IPS-18c (cell line): ENCODE data around the gene SCNN1B.

Experiments
- H3K4me3 ChIP-seq: 2 replicates; pipeline ENCODE4 v1.7.0; 2013; ENCODE audit warnings: low read depth, mild to moderate bottlenecking, low read length, moderate library complexity; ENCODE audit not compliant: insufficient read depth
- H3K9me3 ChIP-seq: one replicate; pipeline ENCODE4 v1.6.1; 2013; ENCODE audit warnings: mild to moderate bottlenecking, low read length, moderate library complexity; ENCODE audit not compliant: control insufficient read depth, insufficient read depth

The SCNN1B gene

DNA sequence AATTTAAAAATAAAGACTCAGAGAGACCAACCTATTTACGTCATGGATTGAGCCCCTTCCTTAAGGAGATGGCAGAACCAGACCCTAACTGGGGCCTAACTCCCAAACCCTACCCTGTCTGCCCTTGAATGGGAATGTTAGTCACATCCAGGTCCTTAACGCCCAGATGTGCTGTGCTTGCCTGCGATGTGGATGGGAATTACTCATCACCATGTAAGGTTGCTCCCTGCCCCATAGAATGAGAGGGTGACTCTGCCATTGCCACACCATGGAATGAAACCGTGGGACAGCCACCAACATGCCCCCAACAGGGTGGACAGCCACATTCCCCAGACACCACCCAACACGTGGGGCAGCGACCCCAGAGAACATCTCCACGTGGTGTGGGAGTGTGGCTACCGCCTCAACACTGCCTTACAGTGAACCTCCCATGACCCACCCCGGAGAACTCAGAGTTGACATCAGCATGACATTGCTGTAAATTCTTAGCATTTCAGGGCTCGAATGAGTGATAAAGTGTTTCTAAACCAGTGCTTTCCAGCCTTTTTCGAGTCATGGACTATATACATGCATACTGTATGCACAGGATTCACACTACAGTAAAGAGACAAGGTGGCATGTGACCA is 31.8 kb downstream of the SCNN1B start:
- Histone ChIP-seq H3K4me3 (no peak overlapping the region), H3K9me3 (no peaks in the 10 kb centered on the region)

DNA sequence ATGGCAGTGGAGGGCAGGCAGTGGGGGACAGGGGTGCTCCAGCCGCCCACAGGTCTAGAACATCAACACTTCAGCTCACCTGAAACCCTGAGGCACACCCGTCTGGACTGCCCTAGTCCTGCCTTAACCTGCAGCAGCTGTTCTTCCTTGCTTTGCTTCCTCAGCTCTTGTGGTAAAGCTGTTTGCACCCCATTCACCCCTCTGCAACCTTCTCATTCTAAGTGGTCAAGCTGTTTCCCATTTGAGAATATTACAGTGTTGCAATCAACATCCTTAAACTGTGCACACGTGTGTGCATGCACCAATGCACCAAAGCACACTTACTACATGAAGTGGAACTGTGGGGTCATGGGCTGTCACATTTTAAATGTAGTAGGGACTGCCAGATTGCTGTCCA is 32.4 kb downstream of the SCNN1B start:
- H3K4me3 ChIP-seq: no peak overlapping the region
- H3K9me3 ChIP-seq: no peaks in the 10 kb centered on the region

DNA sequence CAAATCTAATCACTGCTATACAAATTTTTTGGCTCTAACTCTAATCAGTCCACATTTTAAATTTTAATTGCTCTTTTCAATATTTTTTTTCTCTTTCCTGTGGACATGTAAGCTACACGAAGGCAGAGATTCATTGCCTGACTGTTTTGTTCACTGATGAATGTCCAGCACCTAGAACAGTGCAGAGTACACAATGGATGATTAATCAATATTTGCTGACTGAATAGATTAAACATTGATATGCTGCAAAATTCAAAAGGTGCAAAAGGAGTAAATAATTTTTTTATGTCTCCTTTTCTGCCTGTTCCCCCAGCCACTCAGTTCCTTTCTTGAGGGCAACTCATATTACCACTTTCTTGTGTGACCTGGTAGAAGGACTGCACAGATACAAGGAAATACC is 32.8 kb downstream of the SCNN1B start:
- Histone ChIP-seq H3K9me3 (no peaks in the 10 kb centered on the region), H3K4me3 (no peak overlapping the region)

DNA sequence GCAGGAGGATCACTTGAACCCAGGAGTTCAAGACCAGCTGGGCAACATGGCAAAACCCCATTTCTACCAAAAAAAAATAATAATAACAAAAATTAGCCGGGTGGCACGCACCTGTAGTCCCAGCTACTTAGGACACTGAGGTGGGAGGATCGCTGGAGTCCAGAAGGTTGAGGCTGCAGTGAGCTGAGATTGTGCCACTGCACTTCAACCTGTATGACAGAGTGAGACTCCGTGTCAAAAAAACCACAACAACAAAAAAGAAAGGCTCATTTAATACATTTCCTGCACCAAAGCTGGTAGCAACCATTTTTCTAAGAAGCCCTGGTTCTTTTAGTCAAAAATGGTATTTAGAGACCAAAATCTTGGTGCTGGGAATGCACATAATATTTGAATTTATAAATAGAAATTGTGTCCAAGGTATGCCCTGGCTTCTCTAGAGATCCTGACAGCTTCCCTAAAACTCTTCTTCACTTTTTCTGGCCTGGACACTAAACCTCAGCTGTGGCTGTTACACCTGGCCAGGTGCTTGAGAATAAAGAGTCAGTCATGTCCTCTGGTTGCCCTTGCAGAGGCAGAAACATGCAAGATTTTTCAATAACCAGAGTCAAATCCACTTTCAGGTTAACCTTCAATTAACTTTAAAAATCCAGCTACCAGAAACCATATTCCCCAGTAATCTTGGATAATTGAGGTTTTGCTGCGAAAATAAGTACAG is 35.9 kb downstream of the SCNN1B start:
- Histone ChIP-seq H3K4me3 (no peak overlapping the region), H3K9me3 (no peaks in the 10 kb centered on the region)

DNA sequence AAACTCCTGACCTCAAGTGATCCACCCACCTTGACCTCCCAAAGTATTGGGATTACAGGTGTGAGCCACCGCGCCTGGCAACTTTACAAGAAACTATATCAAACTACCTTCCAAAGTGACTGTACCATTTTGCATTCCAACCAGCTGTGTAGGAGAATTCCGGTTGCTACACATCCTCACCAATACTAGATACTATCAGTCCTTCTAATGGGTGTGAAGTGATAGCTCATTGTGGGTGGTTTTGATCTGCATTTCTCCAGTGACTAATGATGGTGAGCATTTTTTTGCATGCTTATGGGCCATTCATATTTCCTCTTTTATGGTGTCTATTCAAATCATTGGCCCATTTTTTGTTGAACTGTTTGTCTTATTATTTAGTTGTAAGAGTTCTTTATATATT is 37.7 kb downstream of the SCNN1B start:
- Histone ChIP-seq H3K9me3 (no peaks in the 10 kb centered on the region), H3K4me3 (no peak overlapping the region)

DNA sequence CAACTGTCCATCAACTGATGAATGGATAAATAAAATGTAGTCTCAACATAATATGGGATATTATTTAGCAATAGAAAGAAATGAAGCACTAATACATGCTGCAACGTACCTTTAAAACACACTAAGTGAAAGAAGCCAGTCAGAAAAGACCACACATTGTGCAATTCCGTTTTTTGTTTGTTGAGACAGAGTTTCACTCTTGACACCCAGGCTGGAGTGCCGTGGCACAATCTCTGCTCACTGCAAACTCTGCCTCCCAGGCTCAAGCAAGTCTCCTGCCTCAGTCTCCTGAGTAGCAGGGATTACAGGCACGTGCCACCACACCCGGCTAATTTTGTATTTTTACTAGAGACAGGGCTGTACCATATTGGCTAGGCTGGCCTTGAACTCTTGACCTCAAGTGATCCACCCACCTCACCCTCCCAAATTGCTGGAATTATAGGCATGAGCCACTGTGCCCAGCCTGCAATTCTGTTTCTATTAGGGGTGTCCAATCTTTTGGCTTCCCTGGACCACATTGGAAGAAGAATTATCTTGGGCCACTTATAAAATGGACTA is 40.1 kb downstream of the SCNN1B start:
- no peaks in the 10 kb centered on the region for H3K9me3 ChIP-seq
- no peak overlapping the region for H3K4me3 ChIP-seq

DNA sequence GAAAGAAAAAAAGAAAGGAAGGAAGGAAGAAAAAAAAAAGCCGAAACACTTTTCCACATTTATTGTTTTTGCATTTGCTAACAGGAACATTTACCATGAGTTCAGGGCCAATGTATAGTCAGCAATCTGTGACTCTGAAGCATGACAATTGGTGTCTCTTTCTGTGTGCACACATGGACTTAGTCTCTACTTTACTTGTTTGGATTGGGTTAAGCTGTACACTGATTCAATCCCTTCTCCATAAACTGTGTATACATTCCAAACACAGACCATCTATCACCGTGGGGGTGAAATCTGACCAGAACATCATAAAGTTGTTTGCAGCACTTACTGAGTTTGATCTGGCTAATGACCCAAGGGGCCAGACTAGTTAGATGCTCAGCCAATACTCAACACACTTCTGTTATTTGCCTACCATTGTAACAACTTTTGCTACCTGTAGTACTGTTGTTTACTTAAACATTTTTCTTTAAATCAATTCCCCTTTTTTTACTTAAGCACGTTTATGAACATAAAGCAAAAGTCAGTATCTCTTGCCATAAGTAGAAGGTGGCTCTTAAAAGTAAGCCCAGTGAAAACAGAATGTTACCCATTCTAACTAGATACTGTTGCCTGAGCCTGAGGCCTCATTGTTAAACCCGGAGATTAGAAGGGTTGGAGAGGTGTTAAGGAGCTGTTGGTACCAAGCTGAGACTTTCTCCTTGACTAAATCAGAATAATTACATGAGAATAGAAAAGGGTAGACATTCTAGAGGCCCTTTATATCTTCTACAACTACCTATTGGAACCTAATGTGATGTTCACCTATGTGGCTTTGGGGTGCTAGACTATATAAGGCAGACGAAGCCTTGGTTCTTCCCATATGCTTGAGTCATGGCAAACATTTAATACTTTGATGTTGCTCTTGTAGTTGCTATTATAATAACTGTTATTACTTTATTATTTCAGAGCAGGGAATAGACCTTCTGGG is 41.8 kb downstream of the SCNN1B start:
- Histone ChIP-seq H3K4me3 (no peak overlapping the region), H3K9me3 (no peaks in the 10 kb centered on the region)

DNA sequence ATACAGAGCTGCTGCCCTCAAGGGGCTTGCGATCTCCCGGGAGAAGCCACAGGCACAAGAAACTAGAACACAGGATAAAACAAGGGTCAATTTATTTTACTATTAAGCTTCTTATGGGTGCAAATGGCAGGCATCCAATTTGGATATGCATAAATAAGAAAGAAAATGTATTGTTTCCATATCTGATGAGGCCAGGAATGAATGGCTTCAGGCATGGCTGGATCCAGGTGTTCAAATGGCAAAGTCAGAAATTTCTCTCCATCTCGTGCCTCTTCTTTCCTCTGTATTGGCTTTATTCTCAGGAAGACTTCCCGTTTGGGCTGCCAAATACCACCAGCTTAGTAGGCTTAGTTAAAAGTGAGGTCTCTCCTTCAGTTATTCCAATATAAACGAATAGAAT is 43.1 kb downstream of the SCNN1B start:
- Histone ChIP-seq H3K9me3 (no peaks in the 10 kb centered on the region), H3K4me3 (no peak overlapping the region)

DNA sequence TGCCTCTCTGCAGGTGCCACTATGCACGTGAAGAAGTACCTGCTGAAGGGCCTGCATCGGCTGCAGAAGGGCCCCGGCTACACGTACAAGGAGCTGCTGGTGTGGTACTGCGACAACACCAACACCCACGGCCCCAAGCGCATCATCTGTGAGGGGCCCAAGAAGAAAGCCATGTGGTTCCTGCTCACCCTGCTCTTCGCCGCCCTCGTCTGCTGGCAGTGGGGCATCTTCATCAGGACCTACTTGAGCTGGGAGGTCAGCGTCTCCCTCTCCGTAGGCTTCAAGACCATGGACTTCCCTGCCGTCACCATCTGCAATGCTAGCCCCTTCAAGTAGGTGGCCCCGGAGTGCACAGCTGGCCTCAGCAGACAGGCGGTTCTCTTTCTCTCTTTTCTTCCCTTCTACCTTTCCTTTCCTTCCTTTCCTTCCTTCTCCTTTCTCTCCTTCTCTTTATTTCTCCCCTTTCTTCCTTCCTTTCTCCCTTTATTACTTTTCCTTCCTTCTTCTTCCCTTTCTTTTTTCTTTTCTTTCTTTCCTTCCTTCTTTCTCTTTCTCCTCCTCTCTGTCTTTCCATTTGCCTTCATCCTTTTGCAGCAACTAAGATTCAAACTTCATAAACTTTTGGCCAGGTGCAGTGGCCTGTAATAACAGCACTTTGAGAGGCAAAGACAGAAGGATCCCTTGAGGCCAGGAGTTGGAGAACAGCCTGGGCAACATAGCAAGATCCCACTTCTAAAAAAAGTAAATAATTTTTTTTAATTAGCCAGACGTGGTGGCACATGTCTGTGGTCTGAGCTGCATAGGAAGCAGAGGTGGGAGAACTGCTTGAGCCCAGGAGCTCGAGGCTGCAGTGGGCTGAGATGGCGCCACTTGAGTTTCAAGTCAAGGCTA is 46.7 kb downstream of the SCNN1B start:
- Histone ChIP-seq H3K4me3 (no peak overlapping the region), H3K9me3 (no peaks in the 10 kb centered on the region)

DNA sequence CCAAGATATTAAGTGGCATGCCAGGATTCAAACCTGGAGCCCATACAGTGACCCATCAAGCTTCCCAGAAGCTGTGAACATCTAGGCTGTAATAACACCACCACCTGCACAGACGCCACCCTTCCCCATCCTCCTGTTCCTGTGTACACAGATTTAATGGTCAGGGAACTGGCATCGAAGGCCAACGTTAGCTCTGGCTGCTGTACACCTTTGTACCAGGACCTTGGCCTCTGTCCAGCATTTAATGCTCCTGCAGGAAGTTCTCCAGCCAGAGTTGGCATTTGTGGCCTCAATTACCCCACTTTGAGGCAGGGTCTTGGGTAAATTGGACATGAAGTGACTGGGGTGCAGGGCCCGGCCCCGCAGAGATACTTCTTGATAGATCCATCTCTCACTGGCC is 49.3 kb downstream of the SCNN1B start:
- H3K4me3 ChIP-seq: no peak overlapping the region
- no peaks in the 10 kb centered on the region for H3K9me3 ChIP-seq

DNA sequence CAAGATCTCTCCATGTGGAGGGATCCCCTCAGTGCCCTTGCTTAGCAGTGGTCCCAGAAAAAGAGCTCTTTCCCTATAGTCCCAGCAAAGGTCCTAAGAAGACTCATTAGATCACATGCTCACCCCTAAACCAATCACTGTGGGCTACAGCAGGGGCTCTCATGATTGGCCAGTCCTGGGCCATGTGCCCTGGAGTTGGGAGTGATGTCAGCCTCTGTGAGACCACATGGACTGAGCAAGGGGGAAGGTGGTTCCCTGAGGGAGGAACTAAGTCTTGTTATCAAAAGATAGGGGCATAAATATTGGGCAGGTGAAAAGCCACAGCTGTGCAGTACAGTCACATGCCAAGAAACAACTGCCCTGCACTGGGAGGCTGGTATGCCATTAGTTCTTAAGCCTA is 51.3 kb downstream of the SCNN1B start:
- no peaks in the 10 kb centered on the region for H3K9me3 ChIP-seq
- no peak overlapping the region for H3K4me3 ChIP-seq

DNA sequence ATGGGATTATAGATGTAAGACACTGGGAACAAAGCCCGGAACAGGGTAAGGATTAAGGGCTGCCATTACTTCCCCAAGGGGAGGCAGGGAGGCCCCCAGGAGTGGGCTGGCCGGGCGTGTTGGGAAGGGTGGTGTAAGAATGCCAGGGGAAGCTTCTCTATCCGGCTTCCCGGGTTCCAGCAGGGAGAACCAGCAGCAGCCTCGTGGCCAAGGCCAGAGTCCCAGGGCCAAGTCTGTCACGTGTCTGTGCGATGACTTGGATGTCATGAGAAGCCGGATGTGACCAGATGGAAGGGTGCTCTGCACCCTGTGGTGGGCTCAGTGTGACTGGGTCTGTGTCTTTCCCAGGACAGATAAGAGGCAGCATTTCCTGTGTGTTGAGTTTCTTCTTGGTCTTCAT is 52.1 kb downstream of the SCNN1B start:
- Histone ChIP-seq H3K4me3 (no peak overlapping the region), H3K9me3 (no peaks in the 10 kb centered on the region)

DNA sequence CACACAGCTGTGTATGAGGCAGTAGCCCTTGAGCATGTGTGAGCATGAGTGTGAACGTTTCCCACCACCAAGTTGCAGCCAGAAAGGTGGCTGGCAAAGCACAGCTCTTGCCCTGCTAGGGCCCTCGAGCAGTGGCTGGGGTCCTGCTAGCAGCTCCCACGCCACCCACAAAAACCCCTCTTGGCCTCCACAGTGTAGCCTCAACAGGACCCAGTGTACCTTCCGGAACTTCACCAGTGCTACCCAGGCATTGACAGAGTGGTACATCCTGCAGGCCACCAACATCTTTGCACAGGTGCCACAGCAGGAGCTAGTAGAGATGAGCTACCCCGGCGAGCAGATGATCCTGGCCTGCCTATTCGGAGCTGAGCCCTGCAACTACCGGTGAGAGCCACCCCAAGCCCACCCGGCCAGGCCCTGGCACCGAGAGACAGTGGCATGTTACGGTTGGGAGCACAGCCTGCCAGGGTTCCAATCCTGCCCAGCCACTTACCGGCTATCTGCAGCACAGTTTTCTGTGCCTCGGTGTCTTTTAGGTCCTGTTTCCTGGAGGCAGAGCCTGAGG is 53.1 kb downstream of the SCNN1B start:
- Histone ChIP-seq H3K4me3 (no peak overlapping the region), H3K9me3 (no peaks in the 10 kb centered on the region)

DNA sequence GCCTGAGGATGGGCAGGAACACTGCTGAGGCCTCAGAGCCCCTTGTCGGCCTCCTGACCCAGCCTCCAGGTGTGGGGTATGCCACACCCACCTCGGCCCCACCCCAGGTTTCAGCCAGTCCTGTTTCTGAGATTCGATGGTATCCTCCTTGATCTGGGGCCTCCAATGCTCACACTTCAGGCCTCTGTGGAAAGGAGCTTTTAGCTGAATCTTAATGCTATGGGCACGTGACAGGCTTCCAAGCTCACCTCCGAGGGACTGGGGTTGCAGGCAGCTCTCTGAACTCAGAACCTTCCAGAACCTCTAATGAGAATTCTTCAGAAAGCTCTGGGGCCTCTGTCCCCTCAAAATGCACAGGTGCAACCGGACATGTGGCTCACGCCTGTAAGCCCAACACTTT is 54.8 kb downstream of the SCNN1B start:
- no peaks in the 10 kb centered on the region for H3K9me3 ChIP-seq
- H3K4me3 ChIP-seq: no peak overlapping the region

DNA sequence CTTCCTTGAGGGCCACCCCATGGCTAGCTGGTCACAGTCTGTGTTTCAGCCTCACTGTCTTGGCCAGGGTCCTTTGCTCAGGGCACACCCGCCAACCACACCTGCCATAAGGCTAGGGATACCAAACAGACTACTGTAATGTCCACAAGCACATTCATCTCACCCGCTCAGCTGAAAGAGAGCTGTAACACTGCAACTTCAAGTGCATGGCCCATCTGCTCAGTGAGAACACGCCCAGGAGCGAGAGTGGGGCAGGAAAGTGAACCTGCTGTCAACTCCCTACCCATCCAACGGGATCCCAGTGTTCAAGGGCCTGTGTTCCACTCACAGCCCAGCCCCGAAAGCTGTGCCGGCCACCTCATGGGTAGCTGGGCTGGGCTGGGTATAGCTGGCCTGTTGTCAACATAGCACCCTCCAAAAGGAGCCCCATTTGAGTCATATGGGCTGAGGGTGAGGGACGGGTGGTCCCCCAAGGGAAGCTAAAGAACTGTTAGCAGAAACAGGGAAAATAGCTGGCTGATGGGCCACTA is 55.7 kb downstream of the SCNN1B start:
- Histone ChIP-seq H3K9me3 (no peaks in the 10 kb centered on the region), H3K4me3 (no peak overlapping the region)

DNA sequence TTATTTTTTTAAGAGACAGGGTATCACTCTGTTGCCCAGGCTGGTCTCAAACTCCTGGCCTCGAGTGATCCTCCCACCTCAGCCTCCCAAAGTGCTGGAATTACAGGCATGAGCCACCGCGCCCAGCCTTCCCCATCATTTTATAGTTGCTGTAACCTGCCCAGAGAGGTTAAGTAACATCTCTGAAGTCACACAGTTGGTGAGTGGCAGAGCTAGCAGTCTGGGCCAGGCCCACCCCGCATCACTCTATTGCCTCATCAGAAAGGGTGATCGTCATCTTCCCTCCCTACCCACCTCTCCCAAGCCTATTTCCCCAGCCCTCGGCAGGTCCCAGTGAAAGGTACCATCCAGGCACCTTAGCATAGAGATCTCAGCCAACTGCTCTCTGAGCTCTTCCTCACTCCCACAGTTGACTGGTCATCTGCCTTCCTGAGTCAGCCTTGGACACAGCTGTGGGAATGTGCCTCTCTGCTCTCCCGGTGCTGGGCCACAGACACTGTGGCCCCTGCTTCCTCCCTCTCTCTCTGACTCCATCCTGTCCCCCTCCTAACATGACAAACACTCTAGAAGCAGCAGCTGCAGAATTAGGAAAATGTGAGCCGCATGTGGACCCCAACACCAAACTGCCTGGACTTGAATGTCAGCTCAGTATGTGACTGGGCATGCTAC is 57.1 kb downstream of the SCNN1B start:
- H3K9me3 ChIP-seq: no peaks in the 10 kb centered on the region
- no peak overlapping the region for H3K4me3 ChIP-seq
